Activated CD8-positive, alpha-beta memory T cell treated with anti-CD3 and anti-CD28 coated beads, Interleukin-2, amount 50 U/mL, for 24 hours (primary cell): Measurements from ENCODE around the gene RORB.
"Not testable (repeated sequence)": the region's sequence is repeated elsewhere in the genome, so short reads cannot be mapped to it uniquely, and the experiment has no call there.

Source experiments
- DNase-seq: peaks from one replicate; pipeline ENCODE4 v3.0.0-alpha.2; 2020; ENCODE audit errors: extremely low read depth

Gene RORB

DNA sequence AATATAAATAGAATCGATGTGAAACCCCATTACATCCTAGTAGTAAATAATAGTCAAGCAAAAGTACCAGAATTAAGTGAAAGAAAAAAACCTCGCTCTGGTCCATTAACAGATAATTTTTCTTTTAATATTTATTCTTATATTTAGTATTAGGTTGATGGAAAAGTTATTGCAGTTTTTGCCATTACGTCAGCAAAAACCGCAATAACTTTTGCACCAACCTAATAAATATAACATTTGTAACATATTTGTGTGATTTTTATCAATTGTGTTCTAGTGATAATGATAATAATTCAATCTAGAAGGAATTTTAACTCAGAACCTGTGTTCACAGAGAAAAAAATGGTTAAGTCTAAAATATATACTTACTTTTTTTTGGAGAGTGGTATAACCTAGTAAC lies 16.1 kb downstream of the RORB start:
- DNase-seq = no peak

DNA sequence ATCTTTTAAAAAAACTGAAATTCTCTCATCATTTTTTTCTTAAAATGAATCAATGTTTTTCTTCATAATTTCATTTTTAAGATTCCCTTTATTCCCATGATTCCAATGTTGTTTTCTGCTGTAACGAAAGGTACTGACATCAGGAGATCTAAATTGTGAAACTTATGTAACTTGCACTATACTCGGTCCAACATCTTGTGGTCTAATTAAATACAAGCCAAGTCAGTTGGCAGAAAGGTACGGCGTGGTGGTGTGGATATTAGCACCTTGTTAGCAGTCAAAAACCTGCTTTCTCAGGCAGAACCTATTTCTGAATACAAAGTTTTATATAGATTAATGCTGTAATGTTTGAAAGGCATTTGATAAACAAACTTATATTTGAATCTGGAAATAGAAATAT lies 20.1 kb downstream of the RORB start:
- no peak for DNase-seq

DNA sequence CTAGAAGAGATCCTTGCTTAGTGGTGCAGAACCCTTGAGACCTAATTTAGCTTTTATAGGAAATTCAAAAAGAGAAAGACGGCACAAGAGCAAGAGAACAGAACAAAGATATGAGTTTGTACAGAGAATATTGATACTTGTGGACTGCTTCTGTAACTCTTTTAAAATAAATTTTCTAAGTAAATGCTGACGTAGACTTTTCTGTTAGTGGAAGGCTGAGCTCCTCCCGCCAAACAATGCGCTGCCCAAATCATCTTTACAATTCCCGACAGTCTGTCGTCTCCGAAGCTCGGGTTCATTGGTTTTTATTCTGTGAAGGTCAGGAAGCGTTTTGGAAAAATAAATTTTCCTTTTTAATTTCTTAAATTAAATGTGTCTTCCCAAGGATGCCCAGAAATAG lies 22.3 kb downstream of the RORB start:
- no peak for DNase-seq

DNA sequence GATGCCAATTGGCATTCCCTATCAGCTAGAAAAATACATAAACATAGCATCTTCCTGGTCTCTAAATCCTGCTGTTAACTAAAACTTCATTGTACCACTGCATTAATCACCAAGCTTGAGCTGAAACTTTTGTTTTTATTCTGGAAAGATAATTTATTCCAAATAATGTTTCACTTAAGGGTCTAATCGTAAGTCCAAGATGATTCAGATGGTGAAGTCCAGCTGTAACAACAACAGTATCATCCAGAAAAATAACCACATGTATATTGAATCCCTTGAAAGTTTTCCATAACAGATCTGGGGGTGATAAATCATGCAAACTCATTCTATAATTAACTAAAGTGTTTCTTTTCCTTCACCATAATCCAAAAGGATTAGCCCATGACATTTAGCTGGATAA lies 23.9 kb downstream of the RORB start:
- no peak for DNase-seq

DNA sequence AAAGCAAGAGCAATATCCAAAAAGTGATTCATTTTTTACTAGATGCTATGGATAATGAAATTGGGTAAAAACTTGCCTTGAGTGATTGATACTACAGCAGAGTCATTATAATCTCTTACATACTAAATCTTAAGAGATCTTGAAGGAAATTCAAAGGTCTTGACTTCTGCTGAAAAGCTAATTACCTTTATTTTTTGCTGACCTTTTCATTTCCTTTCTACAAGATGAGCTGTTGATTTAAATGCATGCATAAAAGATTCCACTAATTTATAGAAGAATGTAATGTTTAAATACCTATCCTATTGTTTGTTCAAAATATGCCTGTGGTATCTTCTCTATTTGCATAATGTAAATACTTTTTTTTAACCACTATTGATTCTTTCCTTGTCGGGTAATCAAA lies 27.2 kb downstream of the RORB start:
- DNase-seq = no peak

DNA sequence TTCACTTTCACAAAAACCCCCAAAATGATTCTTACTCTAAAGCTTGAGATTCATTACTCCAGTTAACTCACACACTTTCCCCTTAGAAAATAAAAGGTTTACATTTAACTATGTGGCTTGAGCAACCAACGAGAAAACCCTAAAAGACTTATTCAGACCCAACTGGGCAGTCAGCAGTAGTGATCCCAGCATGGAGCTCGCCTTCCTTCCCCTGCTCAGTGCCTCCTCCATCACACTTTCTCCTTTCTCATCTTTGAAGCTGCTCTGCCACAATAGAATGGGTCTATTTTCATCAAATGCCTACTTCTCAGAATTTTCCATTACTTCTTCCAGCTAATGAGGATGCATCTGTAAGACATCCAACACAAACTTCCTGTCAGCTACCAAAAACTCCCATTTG lies 29.1 kb downstream of the RORB start:
- DNase-seq = no peak

DNA sequence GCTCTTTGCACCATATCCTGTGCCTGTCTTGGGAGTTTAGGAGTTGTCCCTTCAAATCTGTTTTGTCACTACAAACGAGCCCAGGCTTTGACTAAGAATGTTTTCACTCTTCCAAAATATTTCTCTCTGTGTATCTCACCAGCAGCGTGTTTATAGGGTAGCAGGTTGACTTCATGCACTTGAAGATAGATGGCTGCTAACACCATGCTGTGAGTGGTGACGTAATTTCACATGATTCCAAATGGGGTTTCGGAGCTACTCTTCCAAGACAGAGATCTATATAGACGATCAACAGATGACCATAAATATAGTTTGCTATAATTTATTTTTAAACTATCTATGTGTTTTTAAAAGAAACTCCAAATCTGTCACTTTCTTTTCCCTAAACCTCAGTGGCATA lies 30.6 kb downstream of the RORB start:
- no peak for DNase-seq

DNA sequence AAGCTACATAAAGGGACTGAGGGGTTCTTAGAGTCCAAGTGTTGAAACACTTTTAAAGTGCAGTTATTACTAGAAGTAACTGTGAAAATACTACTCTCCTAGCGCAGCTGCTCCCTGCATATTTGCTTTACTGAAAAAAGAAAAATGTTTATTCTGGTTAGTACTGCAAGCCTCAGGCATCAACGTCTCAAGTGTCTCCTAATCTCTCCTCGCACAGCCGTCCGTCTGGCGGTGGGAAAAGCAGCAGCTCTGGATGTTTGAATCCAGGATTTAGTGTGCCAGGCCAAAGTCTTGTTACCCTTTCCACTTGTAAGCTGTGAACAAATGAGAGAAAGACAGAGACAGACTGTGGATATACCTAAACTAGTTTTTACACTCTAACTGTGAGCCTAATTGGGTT lies 31.1 kb downstream of the RORB start:
- DNase-seq = no peak

DNA sequence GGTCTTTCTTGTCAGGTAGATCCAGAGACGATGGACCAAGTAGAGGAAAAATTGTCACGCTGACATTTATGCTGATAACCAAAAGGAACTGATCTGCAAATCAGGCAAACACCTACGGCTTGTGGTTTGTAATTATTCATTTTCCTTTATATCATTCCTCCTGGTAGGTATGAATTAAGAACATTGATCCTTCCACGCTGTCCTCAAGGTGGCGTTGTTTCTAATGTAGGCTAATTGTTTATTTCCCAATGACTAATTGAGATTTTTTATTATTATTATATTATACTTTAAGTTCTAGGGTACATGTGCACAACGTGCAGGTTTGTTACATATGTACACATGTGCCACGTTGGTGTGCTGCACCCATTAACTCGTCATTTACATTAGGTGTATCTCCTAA lies 33.3 kb downstream of the RORB start:
- DNase-seq = not testable (repeated sequence)

DNA sequence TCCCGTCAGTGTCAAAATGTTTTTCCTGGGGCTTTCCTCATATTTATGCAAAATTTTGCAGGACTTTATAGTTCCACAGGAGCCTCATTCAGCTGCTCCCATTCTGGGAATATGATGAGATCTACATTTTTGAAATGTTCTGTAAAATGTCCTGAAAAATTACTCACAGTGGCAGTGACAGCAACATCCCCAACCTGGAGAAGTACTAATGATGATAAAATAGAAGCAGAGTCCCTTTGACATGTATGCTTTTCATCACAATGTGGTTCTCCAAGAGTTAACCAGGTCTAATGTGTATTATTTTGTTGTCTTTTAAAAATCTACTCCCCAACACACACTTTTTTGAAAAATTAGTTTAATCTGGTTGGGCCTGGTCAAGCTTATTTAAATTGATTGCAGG lies 36.1 kb downstream of the RORB start:
- DNase-seq = no peak

DNA sequence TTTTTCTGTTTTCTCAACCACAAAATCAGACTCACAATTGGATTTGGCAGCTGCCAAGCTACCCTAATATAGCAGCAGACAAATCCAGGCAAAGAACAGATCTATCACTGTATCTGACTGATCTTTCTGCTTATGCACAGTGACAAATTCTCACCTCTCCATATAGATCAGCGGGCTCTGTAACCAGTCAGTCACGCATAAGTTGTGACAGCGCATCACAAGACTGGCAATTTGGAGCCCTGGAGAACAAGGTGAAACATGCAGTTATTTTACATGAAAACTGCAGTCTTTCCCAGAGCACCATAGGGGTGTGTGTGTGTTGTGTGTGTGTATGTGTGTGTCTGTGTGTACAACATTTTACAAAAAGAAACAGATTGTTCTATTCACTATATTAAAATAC lies 37.7 kb downstream of the RORB start:
- DNase-seq = no peak

DNA sequence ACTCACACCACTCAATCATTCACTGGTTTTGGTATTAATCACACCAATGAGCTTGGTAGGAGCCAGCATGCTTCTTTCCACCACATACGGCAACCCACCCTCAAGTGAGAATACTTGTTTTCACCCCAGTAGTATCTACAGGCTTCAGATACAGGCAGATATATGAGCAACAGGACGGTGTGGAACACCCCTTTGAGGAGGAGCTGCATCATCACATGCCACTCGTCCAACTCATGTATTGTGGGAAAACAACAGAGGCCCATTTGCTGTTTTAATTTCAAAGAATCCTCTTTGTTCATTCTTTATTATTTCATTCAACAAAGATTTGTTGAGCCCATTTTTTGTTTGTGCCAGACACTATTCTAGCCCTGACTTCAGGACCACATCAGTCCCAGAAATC lies 46.0 kb downstream of the RORB start:
- no peak for DNase-seq

DNA sequence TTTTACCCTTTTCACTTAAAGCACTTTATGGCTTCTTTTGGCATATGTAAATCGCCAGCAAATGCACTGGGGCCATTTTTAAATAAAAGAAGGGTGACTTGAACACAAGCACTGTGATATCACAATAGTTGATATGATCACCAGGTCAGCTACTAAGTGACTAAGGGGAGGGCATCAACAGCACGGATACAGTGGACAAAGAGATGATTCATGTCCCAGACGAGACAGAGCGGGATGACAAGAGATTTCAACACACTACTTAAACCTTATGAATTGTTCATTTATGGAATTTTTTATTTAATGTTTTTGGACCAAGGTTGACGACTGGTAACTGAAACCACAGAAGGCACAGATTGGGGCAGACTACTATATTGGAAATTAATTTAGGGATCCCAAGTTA lies 54.1 kb downstream of the RORB start:
- no peak for DNase-seq

DNA sequence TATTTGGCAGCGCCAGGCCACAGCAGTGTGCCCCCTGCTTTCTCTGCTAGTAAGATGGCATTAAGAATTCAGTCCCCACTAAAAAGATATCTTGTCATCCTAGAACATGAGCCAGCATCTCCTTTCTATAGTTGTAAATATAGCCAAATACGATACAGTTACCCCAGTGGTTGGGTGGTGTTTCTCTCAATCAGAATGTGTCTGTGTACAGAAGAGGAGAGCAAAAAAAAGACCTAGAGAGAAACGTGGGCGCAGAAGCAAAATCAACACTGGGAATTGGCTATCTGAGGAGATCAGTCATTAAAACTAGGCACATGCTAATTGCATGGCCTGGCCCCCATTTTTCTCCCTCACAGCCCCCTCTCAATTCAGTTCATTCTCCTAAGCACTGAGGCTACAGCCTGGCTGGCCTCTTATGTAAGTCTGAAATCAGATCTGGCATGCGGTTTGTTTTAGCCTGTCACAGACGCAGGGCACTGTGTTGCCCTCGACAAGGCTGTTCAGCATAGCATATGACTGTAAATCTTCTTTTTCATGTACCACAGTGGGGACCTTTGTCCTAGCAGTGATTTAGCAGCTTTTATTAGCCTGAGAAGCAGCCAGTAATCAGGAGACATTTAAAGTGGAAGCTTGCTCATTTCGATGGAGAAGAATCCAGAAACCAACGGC lies 57.8 kb downstream of the RORB start:
- DNase-seq = no peak

DNA sequence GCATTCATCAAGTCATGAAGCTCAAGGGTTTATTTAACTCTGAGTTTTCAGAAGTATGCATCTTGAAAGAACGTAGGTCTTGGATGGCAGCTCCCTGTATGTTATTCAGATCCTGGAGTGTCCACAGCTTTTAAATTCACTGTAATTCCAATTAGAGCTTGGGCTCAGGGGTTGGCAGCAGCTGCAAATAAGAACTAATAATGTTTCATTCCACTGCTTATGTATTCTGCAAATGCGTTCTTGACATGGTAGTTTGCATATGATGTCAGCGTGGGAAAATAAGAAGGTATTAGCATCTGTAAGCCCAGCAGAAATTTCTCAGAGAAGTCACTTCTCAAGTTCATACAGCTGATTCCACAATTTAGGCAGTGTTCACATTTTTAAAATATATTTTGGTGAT lies 58.4 kb downstream of the RORB start:
- no peak for DNase-seq

DNA sequence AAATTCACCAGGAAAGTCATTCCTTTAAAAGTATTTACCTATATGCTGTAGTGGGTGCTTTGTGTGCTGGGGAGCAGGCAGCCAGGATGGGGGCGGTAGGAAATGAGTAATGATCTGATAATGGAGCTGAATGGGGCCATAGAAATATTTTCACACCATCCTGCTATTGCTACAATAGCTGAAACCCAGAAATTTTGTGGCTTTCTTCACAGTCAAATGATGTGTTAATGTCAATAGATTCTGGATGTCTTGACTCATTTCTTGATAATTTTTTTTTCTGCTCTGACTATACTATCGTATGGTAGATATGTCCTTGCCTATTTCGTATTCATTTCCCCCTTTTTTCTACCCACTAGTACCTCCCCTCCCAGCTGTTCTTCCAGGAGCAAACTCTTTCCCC lies 59.5 kb downstream of the RORB start:
- DNase-seq = no peak

DNA sequence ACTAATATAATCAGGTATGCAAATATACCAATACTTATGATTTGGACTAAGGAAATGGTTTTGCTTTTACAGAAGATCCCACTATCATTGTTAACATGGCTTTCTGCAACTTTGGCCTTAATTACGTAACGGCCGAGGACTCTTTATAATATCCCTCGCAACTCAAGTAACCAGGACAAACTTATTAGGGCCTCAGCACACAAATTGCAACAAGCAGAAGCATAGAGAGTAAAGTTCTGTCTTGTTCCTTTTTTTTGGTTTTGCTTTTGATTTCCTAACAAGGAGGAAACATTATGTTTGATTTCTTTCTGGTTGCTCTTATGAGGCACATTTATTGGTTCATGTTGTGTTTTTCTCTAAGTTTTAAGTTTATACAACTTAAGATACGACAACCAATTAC lies 60.4 kb downstream of the RORB start:
- no peak for DNase-seq

DNA sequence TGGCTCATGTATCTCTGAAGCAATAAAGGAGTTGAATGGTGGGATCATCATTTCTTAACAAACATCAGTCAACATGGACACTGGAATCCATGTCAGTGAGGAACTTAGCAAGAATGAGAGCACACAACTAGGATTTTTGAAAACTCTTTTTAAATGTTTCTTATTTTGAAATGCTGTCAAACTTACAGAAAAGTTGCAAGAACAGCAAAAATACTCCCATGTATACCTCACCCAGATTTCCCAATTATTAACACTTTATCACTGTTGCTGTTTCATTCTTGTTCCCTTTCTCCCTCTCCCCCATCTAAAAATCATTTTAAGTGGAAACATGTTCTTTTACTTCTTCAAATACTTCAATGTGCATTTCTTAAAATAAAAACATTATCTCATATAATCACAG lies 65.5 kb downstream of the RORB start:
- DNase-seq = no peak

DNA sequence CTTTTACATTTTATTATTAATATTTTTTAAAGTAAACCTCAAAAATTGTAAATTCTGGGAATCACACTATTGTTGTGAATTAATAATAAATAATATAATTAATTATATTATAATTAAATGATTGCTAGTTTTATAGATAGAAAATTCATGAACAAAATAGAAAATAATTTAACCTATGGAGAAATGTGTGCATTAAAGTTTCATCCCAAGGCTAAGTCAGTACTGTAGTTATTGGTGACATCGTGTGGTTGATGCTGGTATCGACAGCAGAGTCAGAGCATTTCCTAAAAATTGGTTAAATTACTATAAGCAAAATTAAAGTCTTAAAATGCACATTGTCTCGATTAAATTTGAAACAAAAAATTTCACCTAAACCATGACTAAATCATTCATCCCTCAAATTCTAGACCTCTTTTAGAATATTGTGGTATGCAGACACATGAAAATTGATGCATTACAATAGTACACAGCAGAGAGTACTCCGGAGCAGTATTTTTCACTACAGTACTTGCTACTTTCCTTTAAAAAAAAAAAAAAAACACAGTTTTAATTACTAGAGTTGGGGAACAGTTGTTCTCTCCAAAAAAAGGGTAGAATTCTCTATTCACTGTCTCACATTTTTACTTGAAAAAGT lies 73.9 kb downstream of the RORB start:
- no peak for DNase-seq

DNA sequence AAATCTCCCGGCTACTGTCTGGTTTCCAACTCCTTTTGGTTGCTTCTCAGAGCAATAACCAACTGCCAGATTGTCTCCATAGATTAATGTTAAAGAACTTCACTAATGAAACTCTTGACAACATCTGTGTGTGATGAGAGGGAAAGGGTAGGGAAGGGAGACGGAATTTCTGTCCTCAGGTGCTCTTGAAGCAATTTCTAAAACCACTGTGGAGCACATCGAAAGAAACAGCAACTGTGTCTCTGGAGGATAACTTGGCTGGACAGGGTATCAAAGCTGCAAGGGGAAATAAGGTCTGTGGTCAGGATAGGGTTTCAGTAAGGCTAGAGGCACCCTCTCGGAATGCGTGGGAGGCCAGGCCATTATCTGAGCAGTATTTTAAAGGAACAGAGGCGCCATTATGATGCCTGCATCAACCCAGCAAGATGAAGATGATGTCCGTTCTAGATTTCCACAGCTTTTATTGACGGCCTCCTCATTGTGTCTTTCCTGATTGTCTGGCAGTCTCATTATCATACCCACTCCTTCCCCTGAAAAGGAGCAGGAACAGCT lies 76.6 kb downstream of the RORB start:
- DNase-seq = no peak

DNA sequence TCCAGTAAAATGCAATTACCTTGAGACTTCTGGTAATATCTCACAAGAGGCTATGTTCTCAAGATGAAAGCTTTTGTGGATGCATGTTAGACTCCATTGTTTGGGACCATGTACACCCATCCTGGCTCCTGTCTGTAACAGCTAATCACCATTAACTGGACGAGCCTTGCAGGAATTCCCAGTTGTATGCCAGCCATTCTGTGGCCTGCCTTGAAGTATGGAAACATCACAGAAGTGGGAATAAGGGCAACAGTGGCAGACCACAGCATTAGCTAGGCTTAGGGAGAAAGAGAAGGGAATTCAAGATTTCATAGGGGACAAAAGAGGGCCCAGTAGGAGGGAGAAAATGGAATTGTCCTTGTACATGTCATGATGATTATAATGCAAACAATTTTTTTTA lies 79.0 kb downstream of the RORB start:
- no peak for DNase-seq

DNA sequence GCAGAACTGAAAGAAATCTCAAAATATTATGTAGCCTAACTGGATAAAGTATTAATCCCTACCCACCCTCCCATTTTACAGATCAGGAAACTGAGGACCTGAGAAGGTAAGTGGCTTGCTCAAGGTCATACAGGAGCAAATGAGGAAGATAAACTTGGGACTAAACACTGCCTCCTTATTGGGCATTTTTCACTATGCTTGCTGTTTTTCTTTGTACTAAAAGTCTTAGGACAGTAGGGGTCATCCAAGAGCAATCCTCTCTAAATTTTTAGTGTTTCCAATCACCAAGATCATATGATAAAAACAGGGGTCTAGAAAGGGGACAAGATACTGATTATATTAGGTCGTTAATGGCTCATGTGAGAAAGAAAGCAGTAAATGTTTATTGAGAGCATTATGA lies 80.8 kb downstream of the RORB start:
- no peak for DNase-seq

DNA sequence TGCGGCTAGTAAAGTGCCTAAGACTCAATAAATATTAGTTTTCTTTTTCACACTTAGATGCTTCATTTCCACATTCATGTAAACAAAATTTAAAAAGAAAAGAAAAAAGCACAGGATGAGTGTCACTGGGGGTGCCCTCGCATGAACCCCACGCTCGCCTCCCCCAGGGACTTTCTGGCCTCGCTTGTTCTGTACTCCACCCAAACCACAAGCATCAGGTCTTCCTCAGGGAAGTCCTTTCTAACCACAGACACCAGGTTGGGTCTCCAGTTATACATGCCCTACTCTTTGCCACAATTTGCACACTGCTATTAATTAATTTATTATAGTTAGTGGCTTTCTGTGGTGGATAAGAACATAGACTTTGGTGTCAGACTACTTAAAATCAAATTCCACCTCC lies 92.4 kb downstream of the RORB start:
- DNase-seq = no peak

DNA sequence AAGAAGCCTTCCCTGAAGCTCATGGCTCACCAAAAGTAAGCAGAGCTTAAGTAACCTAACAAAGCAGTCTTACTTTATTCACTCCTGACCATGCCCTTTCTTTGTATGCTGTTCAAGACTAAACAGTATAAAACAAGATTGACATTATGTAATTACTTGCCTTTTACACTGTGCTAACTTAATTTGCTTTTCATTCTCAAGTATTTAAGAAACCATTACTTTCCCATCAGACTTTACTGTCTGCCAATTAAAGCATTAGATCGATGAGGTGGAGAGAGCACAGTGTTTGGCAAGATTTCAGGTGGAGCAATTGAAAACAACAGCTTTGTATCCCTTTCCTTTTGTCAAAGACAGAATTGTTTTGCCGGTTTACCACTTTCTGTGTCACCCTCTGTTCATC lies 98.2 kb downstream of the RORB start:
- no peak for DNase-seq
